HG03558 (cell line): ENCODE measurements around the gene TCF25.

Experiments
- ATAC-seq: cut with Tn5 transposase; IDR thresholded peaks from one replicate; pipeline ENCODE4 v1.9.1; 2021; ENCODE audit warnings: moderate number of reproducible peaks; ENCODE audit not compliant: unreplicated experiment; ENCODE audit errors: extremely low read depth

The TCF25 gene

GRCh38 chr16:89958068-89958467 lies 84.7 kb downstream of the TCF25 start:
- no peak for ATAC-seq

- no peak for ATAC-seq
Measured at GRCh38 chr16:89958596-89958995, 85.2 kb downstream of the TCF25 start.

GRCh38 chr16:89960966-89961365 lies 87.6 kb downstream of the TCF25 start:
- no peak for ATAC-seq
